ENCODE data around the gene PFDN1.
A peak's percentile ranks its signal among the peaks of the same experiment; 100 is the strongest.

The PFDN1 gene

GRCh38 chr5:140235791-140236551, 66.9 kb downstream of the PFDN1 start:
- no peak for DNase-seq

DNA sequence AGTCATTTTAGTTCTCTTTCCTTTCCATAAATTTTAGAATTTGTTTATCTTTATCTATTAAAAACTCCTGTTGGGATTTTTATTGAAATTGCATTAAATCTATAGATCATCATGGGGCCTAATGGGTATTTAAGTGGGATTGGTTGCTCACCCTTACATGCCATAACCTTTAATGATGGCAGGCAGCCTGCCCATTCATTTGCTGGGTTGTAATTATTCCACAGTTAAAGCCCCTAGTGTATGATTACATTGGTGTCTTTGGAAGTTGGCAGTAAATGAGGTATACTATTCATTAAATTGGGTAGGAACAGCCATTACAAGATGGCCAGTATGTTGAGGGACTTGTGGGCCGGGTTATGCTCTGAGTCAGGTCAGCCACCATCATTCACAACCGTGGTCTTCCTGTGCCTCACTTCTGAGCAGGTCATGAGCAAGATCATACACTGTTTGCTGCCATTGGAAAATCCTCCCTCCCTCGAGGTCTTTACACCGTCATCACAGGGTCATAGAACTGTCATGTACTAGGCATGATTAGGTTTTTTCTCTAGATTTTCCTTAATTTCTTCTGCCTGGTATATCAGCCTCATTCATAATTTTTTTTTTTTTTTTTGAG, 68.4 kb downstream of the PFDN1 start:
- no peak for DNase-seq

- DNase-seq = no peak
Observed at GRCh38 chr5:140232731-140233130, 70.2 kb downstream of the PFDN1 start.

DNA sequence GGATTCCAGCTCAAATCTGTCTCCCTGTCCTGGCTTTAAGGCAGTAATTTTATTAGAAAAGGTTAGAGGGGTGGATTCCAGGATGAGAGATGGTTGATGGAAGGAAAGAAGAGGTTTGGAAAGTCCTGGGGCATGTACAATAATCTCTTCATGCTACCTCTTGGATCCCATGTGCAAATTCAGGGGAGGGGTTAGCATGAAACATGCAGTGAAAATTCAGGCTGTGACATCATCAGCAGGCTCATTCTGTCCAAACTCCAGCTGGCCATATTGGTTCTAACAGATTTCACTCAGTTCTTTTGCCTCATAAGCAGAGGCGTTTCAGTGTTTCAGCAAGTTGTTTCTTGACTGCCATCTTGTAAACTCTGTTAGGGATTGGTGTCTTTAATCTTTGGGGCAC, 72.5 kb downstream of the PFDN1 start:
- DNase-seq = no peak

DNA sequence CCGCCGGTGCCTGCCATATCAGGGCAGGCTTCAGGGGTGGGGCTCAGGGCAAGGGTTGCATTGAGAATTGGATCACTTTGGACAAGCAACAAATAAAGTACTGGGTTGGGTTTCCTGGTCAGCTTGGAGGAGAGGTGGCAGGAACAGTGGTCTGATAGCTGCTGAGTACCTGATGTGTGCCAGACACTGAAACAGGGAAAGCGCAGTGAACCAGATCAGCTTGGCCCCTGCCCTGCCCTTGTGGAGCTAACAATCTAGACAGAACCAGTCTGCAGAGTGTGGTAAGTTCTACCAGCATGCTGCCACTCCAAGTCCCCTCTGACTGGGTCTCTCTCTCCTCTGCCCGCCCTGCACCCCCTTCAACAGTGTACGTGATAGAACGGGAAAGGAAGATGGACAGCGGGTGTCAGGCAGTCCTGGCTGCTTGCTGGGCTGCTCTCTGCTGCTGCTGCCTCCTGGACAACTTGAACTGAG, 74.5 kb downstream of the PFDN1 start:
- no peak for DNase-seq

DNA sequence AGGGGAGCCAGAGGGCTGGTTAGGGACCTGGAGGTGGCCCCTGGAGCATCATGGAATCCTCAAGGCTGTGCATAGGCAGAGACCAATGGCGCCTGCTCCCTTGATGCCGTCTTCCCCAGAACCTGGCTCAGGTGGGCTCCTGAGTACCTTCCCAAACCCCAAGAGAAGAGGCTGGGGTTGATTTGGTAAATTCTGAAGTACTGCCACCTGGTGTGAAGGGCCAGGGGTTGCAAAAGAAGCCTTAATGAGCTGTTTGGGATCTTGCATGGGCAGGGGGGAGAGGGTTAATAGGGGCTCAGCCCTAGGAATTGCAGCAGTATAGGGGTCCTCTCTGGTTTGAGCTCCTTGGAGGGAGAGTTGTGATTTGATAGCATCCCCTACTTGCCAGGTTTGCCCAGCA, 75.9 kb downstream of the PFDN1 start:
- DNase-seq = no peak

DNA sequence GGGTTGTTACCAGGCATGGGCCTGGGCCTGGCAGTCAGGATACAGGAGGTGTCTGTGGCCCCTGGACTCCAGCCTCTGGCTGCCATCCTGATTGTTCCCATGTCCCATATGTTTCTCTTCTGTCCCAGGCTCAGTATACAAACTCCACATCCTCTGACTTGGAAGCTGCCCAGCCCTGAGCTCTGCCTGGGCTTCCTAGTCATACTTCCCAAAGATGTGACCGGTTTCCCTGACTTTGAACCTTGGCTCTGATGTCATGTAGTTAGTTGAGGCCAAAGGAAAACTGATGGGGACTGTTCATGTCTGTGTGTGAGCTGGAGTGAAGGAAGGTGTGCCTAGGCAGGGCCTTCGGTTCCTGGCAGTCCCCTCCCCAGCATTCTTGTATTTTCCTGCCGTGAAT, 77.5 kb downstream of the PFDN1 start:
- DNase-seq = no peak

GRCh38 chr5:140224658-140225057, 78.2 kb downstream of the PFDN1 start:
- DNase-seq = no peak

GRCh38 chr5:140223567-140223966, 79.3 kb downstream of the PFDN1 start:
- peak; percentile 40 for DNase-seq

GRCh38 chr5:140222416-140222815, 80.5 kb downstream of the PFDN1 start:
- DNase-seq = no peak

DNA sequence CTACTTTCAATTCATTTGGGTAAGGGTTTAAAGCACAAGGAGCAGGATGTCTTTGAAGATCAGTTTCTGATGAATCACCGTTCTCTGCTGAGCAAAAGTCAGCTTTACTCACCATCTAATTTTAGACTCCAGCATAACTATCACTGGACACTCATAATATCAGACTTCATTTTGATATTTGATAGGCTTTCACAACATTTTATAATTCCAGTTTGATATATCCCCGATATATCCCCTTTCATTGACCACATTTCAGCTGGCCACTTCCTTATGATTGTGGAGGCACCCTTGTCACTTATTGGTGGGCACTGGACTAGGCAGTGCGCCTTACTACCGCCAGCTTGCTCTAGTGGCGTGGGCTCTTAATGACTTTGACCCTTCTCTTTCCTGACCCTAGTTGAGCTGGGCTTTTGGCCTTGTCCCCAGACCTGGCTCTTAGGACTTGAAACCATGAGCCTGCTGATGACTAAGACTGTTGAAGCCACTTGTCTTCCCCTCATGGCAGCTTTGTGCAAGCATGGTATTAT, 81.1 kb downstream of the PFDN1 start:
- no peak for DNase-seq

DNA sequence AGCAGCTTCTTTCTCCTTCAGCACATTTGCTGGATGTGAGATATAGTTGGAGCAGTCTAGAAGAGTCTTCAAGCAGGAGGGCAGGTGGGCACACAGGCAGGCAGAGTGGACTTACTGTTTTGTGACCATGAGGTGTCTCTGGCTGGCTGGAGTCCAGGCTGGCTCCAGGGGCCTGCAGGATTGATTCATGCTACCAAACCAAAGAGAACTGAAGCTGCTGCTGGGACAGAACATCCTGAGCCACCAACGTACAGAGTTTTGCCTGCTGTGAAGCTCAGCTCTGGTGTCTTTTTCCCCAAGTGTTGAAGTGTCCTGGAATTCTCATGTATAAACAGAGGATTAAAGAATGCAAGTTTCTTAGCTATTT, 82.2 kb downstream of the PFDN1 start:
- DNase-seq = no peak

DNA sequence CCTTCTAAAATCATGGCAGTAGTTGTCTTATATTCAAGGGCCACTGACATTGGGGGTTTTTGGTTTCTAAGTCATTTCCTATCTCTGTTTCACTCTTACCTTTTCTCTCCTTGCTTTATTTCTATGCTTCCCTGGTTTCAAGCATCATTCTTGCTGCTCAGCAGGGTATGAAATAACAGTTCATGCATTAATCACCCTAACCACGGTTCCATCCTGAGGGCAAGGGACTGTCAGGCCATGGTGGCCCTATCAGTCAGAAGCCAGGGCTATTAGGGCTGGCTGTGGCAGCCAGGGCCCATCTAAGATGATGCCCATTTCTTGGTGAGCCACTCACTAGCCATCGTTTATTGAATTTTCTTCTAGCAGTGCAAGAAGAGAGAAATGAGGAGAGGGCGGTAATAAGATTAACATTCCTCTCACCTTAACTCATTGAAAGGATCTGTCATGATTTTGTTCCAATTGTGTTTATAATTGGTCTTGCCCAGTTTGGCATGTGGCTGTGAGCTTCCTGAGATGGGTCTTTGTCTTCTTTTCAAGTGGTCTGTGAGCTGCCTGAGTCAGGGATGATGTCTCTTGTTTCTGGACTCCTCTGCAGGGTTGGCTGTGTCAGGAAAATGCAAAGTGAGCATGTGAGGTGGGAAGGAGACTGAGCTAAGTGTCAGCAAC, 82.7 kb downstream of the PFDN1 start:
- no peak for DNase-seq

DNA sequence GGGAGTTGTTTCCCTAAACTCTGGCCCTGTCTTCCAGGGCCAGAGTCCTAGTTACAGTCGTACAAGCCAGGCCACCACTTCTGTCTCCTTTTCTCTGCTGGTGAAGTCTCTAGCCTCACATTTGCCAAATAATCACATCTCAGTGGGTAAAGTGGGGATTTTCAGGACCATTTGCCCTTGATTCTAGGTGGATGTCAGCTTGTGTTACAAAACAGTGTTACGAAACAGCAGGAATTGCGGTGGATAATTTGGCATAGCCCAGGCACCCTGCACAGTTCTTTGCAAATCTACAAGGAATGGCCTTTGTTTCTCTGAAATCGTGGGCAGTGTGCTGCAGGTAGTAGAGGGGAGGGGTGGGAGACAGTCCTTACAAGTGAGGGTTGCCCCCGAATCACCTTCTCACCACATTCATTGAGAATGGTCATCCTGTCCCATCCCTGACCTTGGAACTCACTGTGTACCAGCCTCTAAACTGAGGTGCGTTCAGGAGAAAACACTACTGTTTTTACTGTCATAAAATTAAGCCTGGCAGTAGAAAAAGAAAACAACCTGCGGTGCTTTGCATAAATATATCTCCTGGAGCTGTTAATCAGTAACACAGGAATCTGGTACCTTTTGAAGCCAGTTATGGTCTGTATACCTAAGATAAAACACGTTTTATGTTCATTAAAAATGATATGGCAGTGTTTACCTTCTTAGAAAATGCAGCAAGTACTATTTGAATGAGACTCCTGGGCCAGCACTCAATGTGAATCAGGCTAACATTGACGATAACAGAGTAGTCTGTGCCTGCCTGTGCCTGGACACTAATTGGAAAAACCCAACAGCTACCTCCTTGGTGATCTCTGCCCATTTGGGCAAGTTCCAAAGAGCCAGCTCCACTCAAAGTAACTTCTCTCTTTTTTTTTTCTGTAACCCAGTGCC, 83.6 kb downstream of the PFDN1 start:
- DNase-seq = no peak

DNA sequence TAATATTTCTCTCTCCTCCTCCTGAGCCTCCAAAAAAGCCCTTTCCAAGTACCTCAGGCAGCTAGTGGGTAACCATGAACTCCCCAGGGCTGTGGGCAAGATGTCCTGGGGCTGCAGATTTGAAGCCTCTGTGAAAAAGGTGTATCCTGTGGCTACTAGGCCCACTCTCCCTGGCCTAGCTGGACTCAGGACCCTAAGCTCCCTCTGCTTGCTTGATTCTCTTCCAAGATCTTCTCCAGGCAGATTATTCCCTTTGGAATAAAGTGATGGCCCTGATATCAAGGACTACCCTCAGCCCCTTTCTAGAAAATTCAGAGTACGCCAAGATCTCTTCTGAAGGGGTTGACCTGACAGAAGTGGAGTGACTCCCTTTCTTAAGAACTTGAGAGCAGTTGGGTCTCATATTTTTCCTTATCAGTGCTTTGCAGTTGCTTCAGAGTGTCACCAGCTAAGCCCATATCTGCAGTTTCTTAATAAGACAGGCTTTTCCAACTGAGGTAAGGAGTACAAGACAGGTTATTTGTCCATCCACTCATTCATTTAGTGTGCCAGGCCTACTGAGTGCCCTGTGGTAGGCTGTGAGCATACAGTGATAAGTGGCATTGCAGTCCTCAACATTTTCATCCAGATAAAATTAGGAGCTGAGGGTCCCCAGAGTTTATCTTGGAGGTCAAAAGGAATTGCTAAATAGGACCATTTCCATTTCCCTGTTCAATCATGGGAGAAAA, 85.4 kb downstream of the PFDN1 start:
- peak; percentile 94 for DNase-seq

- peak; percentile 57 for DNase-seq
Observed at GRCh38 chr5:140216478-140217074, 86.3 kb downstream of the PFDN1 start.

- no peak for DNase-seq
Observed at GRCh38 chr5:140215276-140215675, 87.6 kb downstream of the PFDN1 start.

DNA sequence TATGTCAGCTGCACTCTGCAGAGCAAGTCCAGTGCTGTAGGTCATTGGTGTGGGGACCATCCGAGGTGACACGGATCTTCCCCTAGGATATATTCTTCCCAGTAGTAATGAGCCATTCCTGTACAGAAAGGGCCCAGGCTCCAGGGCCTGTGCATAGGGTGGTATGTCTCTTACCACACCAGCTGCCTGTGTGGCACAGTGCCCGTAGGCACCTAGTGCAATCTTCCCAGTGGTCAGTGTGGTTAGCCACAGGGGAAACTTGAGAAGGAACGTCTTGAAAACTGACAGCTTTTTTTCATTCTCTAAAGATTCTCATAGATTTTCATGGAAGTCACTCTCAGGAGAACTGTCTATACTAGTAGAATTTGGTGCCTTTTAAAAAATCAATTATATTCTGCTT, 88.1 kb downstream of the PFDN1 start:
- DNase-seq = peak; percentile 89

DNA sequence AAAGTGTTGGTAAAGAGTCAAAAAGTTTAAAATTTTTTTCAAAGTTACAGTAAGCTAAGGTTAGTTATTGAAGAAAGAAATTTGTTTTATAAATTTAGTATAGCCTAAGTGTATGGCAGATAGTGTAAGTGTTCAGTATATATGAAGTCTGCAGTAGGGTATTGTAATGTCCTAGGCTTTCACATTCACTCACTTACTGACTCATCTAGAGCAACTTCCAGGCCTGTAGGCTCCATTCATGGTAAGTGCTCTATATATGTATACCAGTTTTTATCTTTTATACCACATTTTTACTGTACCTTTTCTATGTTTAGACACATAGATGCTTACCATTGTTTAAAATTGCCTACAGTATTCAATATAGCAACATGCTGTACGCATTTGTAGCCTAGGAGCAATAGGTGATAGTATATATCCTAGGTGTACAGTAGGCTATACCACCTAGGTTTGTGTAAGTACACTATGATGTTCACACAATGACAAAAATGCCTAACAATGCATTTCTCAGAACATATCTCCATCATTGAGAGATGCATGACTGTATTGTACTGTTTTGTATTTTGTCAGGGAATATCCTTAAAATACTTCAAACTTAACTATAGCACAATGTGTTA, 89.4 kb downstream of the PFDN1 start:
- no peak for DNase-seq

DNA sequence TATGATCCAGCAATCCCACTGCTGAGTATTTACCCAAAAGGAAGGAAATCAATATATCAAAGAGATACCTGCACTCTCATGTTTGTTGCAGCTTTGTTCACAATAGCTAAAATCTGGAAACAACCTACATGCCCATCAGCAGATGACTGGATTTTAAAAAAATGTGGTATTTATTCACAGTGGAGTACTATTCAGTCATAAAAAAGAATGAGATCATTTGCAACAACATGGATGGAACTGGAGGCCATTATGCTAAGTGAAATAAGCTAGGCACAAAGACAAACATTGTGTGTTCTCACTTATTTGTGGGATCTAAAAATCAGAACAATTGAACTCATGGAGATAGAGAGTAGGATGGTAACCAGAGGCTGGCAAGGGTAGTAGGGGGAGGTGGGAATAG, 94.8 kb downstream of the PFDN1 start:
- no peak for DNase-seq

Data from hematopoietic multipotent progenitor cell treated with erythropoietin and hydrocortisone succinate and interleukin-3 and kit ligand, for 6 days (in vitro differentiated cells).